Measurements from ENCODE around the gene HNF1B. TPM values are rescaled to one million over a fixed set of nuclear protein-coding genes. Genes with fewer than 3 reads are reported as not detected.

The HNF1B gene
- total RNA-seq, 1 experiment from 2014 or later = not detected

DNA sequence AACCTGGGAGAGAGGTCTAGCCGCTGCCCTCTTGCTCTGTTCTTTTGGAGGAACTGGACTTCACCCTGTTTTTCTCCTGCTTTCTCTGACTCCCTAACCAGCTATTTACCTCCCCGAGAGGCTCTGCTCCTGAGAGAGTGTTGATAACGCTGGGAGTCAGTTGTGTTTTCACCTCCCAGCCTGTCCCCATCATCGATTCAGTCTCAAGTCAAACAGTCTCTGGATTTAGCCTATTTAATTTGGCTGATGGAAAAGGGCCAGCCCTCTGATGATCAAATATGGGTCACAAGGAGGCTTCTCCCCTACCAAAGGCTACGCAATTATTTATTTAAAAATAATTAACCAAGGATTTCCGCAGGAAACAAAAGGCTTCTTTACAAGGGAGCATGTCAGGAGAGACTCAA, 31.8 kb downstream of the HNF1B start:
- POLR2A ChIA-PET (ENCODE audit: unreplicated experiment) = no interaction called here

DNA sequence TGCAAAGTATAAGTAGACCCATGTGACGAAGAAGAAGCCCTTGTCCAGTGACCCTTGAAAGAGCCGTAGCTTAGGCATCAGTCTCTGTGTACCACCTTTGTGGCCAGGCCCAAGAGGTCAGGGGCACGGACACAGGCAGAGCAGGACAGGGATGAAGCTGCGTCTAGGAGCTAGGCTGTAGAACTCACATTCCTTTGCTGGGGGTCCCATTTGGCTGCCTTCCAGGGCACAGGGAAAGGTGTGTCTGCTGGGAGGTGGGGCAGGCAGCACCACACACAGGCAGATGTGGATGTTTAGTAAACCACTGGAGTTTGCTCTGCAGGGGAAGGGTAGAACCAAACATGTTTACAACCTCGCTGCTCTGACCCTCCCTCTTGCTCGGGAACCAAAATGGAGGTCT, 33.7 kb downstream of the HNF1B start:
- Histone ChIP-seq H3K27me3 (ENCODE audit: insufficient read depth, low read depth) (no peaks in the 10 kb centered on the region), H3K9me2 (ENCODE audit: insufficient read depth) (no peaks in the 10 kb centered on the region), H3F3A (ENCODE audit: insufficient read depth, low read depth) (peaks cover 3% of the 10 kb centered on the region; the same call in 1 of the 2 replicates), H3K4me2 (no peak overlapping the region), H3K4me1 (replicated peaks; ENCODE audit: insufficient read depth) (peaks cover 7% of the 10 kb centered on the region; the same call in 1 of the 2 replicates), H3K27ac (no peak overlapping the region), H3K36me3 (ENCODE audit: low read depth) (no peaks in the 10 kb centered on the region), H3K79me2 (ENCODE audit: low read depth) (no peaks in the 10 kb centered on the region), H4K20me1 (ENCODE audit: insufficient read depth) (no peaks in the 10 kb centered on the region), H3K4me3 (no peak overlapping the region), H3K9me3 (ENCODE audit: insufficient read depth, low read depth) (no peaks in the 10 kb centered on the region), H2AFZ (no peak overlapping the region)
- TF ChIP-seq EZH2 (IDR thresholded peaks at IDR 0.05; ENCODE audit: low read depth) = no peak
- no peak for TF ChIP-seq CTCF (conservative IDR thresholded peaks at IDR 0.05)
- intact Hi-C loops (cut with micrococcal nuclease; ENCODE audit: unreplicated experiment) = no loop called here
- no TSS peak for BruUV-seq (replicated peaks)
- POLR2A ChIA-PET (ENCODE audit: unreplicated experiment) = no interaction called here
- DNase-seq = no peak
- CTCF ChIA-PET = no interaction called here

More for the DNA sequence above, 31.8 kb downstream of the HNF1B start:
- no TSS peak for BruUV-seq (replicated peaks)
- Histone ChIP-seq H3K79me2 (ENCODE audit: low read depth) (no peaks in the 10 kb centered on the region), H3K36me3 (ENCODE audit: low read depth) (no peaks in the 10 kb centered on the region), H4K20me1 (ENCODE audit: insufficient read depth) (no peaks in the 10 kb centered on the region), H3K9me3 (ENCODE audit: insufficient read depth, low read depth) (no peaks in the 10 kb centered on the region), H3K27me3 (ENCODE audit: insufficient read depth, low read depth) (no peaks in the 10 kb centered on the region), H3F3A (ENCODE audit: insufficient read depth, low read depth) (peaks cover 11% of the 10 kb centered on the region; the same call in 1 of the 2 replicates), H3K4me3 (no peak overlapping the region), H3K27ac (no peak overlapping the region), H3K4me2 (no peak overlapping the region), H2AFZ (no peak overlapping the region), H3K9me2 (ENCODE audit: insufficient read depth) (no peaks in the 10 kb centered on the region), H3K4me1 (replicated peaks; ENCODE audit: insufficient read depth) (peaks cover 20% of the 10 kb centered on the region)
- CTCF ChIA-PET = no interaction called here
- TF ChIP-seq CTCF (conservative IDR thresholded peaks at IDR 0.05) (no peak), EZH2 (IDR thresholded peaks at IDR 0.05; ENCODE audit: low read depth) (no peak)
- intact Hi-C loops (cut with micrococcal nuclease; ENCODE audit: unreplicated experiment) = no loop called here
- no peak for DNase-seq

DNA sequence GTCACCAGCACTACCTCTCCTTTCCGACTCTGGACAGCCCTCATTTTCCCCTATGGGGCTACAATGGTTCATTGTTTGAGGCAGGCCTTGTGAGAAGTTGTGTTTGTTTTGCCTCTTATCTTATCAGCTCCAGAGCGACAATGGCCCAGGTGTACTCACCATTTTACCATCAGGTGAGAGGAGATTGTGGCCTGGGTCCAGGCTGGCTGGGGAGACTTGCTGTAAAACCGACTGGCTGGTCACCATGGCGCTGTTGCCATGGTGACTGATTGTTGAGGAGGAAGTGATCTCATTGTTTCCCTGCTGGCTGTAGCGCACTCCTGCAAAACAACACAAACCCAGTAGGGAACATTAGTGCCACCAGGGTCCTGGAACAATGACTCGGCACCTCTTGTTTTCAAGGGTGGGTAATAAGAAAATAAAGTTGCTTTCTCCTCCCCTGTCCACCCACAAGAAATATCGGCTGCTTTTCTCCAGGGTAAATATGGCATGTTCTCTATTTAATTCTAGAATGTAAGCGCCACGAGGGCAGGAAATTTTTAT, 34.4 kb downstream of the HNF1B start:
- DNase-seq = peak; percentile 75
- intact Hi-C loops (cut with micrococcal nuclease; ENCODE audit: unreplicated experiment) = no loop called here
- Histone ChIP-seq H3K9me3 (ENCODE audit: insufficient read depth, low read depth) (no peaks in the 10 kb centered on the region), H3K4me2 (no peak overlapping the region), H3K79me2 (ENCODE audit: low read depth) (no peaks in the 10 kb centered on the region), H4K20me1 (ENCODE audit: insufficient read depth) (no peaks in the 10 kb centered on the region), H3K27me3 (ENCODE audit: insufficient read depth, low read depth) (no peaks in the 10 kb centered on the region), H3K9me2 (ENCODE audit: insufficient read depth) (no peaks in the 10 kb centered on the region), H2AFZ (no peak overlapping the region), H3K4me1 (replicated peaks; ENCODE audit: insufficient read depth) (peaks cover 8% of the 10 kb centered on the region; the same call in 1 of the 2 replicates), H3K4me3 (no peak overlapping the region), H3K36me3 (ENCODE audit: low read depth) (no peaks in the 10 kb centered on the region), H3F3A (ENCODE audit: insufficient read depth, low read depth) (no peaks in the 10 kb centered on the region), H3K27ac (no peak overlapping the region)
- BruUV-seq (replicated peaks) = no TSS peak
- CTCF ChIA-PET = no interaction called here
- POLR2A ChIA-PET (ENCODE audit: unreplicated experiment) = no interaction called here
- TF ChIP-seq EZH2 (IDR thresholded peaks at IDR 0.05; ENCODE audit: low read depth) (no peak), CTCF (conservative IDR thresholded peaks at IDR 0.05) (no peak)
